Measurements from ENCODE around the gene PCOLCE2.
A peak's percentile ranks its signal among the peaks of the same experiment; 100 is the strongest.
"Not testable (repeated sequence)": the region's sequence is repeated elsewhere in the genome, so short reads cannot be mapped to it uniquely, and the experiment has no call there.

PCOLCE2 gene

GRCh38 chr3:142898346-142899213 is 9.7 kb upstream of the PCOLCE2 start:
- DNase-seq = peak; percentile 82

DNA sequence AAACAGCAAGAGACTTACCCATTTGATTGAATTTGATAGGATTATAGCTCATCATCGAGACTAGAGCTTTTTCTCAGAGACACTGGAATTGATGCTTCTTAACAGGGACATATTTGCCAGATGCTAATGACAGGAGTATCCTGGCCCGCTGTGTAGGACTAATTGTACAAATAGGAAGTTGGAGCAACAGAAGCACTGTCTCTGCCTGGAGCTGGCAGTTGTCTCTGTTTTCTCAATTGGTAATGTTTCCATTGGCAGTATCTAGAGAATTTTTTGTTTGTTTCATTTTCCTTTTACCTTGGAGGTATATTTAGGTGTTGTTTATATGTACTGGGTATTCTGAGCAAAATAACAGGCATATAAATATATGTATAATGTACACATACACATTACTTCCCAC is 8.9 kb upstream of the PCOLCE2 start:
- DNase-seq = peak; percentile 93

DNA sequence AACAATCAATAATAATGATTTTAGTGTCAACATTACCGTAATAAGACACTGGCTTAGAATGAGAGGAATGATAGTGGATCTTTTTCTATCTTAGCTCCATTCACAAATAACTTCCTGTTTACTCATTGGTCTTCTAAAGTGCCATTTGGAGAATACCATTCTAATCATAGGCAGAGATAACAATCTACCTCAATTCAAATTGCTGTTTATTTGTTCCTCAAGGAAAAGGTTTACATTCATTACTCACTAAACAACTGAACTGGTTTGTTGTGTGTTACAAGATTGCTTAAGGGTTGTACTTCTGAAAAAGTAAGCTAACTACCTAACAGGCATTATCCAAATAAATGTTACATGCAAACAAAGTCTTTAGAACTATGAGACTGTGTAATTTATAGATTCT is 8.1 kb upstream of the PCOLCE2 start:
- no peak for DNase-seq

- DNase-seq = no peak
Measured at GRCh38 chr3:142896201-142896755, 7.4 kb upstream of the PCOLCE2 start.

DNA sequence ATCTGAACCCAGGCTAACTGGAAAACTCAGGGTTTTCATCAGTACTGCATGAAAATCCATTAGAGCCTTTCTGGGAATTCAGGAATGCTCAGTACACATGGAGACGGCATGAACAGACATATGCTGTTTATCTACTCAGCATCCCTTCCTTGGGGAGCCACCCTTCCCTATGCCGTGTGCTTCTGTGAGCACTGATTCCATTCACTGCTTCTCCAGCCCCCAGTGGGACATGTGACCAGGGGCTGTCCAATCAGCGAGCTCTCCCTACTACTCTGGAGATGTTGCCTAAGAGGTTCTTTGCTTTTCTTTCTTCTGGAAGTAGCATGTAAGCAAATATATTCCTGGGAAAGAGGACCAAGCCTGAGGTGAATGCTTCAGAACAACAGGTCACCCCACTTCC is 5.6 kb upstream of the PCOLCE2 start:
- peak; percentile 10 for DNase-seq

GRCh38 chr3:142892714-142893113 is 3.8 kb upstream of the PCOLCE2 start:
- no peak for DNase-seq

DNA sequence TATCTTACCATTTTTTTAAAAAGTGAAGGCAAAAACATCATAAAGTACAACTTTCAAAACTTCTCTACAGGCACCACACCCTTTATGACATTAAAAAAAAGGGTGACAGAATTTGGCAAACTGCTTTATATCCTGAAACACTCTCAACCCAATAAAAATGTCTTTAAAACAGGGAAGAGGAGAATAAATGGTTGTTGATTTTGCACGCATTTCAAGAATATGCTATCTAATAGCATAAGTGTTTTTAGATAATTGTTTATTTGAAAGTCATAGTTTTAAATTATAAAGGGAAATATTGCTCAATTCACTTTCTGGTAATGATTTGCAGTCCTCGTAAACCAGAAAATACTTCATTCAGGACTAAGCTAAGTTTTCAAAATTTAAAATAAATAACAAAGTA is 1.7 kb upstream of the PCOLCE2 start:
- DNase-seq = no peak

GRCh38 chr3:142889212-142890014 is 530 bp upstream of the PCOLCE2 start:
- peak; percentile 27 for DNase-seq

DNA sequence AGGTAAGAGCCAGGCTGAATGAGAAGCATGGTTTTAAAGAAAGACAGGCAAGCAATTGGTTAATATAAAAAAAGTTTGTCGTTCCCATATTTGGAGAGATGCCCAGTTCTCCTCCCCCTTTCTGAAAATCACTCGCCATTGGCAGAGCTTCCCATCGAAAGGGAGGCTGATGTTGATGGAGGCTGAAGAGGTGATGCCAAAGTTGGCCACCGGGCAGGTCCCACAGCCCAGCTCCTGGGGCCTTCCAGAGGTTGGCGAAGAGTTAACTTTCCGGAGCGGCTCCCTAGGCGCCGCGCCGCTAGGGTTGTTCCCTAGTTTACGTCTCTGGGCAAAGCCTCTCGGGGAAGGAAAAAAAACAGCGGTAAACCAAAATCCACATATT is 793 bp downstream of the PCOLCE2 start:
- peak; percentile 95 for DNase-seq

GRCh38 chr3:142886940-142887339 is 1.9 kb downstream of the PCOLCE2 start:
- no peak for DNase-seq

GRCh38 chr3:142886021-142886420 is 2.9 kb downstream of the PCOLCE2 start:
- no peak for DNase-seq

- no peak for DNase-seq
Measured at GRCh38 chr3:142884531-142884930, 4.4 kb downstream of the PCOLCE2 start.

DNA sequence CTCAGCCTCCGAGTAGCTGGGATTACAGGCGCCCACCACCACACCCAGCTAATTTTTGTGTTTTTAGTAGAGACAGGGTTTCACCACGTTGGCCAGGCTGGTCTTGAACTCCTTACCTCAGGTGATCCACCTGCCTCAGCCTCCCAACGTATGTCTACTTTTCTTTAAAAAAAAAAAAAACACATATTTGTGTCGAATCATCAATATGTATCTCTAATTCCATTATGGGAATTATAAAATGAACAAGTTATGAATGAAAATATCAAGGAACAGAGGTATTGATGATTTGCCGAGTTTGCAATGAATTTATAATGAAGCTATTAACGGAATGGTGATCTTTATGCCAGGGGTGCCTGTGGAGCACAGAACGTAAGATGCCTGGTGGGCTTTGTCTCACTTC is 5.3 kb downstream of the PCOLCE2 start:
- not testable (repeated sequence) for DNase-seq

DNA sequence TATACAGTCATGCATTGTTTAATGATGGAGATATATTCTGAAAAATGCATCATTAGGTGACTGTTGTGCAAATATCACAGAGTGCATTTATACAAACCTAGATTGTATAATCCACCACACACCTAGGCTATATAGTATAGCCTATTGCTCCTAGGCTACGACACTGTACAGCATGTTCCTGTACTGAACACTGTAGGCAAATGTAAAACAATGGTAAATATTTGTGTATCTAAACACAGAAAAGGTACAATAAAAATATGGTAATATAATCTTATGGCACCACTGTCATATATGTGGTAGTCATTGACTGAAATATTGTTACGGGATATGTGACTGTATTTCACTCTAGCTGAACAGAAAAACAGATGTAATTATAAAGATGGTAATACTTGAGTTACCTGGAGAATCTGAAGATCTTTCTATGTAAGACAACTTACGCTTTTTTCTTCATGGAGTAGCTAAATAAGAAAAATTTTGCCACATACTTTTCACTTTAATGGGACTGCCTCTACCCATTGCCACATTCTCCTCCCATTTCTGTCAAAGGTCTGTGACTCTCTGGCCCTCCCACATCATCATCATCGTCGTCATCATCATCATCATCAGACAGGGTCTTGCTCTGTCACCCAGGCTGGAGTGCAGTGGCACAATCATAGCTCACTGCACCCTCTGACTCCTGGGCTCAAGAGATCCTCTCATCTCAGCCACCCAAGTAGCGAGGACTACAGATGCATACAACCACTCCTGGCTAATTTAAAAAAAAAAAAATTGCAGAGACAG is 7.2 kb downstream of the PCOLCE2 start:
- DNase-seq = no peak

- no peak for DNase-seq
Measured at GRCh38 chr3:142878649-142879300, 10.1 kb downstream of the PCOLCE2 start.

DNA sequence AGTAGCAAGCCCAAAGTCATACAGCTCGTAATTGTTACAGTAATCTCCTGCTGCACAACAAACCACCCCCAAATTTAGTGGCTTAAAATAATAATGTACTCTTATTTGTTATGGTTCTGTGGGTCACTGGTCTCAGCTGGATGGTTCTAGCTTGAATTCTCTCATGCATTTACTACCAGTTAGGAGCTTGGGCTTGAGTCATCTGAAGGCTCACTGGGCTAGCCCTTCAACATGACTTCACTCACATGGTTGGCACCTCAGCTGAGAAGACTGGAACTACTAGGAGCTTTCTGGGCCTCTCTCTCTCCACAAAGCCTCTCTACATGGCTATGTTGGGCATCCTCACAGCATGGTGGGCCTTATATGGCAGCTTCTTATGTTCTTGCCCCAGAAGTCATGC is 12.5 kb downstream of the PCOLCE2 start:
- no peak for DNase-seq

DNA sequence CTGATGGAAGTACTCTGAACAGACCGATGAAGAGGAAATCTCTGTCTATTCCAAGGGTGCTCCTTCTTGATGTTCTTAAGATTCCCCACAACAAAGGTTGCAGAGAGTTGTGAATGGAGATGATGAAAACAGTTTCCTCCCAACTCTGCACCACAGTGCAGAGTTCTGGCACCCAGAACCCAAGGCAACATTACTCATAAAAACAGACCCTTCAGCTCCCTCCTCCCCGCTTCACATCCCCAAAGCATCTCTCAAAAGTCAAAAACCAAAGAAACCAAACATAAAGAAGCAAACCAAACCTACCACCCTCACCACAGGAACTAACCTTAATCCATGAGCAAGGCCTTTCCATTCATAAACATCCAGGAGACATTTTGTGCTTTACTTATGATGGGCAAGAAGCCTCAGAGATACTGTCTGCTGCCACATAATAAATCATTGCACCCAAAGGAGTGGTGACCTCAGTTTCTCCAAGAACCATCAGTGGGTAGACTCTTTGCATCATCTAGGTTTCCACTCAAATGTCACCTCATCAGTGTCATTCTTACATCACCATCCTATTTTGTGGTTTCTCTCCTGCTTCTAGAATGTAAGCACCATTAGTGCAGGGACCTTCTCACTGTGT is 13.2 kb downstream of the PCOLCE2 start:
- DNase-seq = no peak

DNA sequence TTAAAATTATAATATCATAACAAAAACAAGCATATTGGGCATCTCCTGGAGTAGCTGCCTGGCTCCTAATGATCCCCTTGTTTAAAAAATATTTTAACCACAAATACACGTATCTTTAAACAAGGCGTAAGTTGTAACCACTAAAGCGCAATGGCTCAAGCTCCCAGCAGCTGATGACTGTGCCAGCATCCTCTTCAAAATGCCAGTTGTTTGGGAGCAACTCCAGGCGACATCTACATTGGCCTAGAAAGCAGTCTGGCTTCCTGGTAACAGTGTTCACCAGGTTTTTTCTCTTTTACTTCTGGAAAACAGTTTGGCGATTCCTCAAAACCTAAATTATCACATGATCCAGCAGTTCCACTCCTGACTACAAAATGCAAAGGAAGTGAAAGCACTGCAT is 13.8 kb downstream of the PCOLCE2 start:
- DNase-seq = no peak

GRCh38 chr3:142868382-142868781 is 20.5 kb downstream of the PCOLCE2 start:
- DNase-seq = not testable (repeated sequence)

GRCh38 chr3:142866841-142867631 is 21.8 kb downstream of the PCOLCE2 start:
- DNase-seq = no peak

All from NCI-H1694 treated with DMSO at 0.1 percent for 48 hours (cell line).